Measurements from ENCODE around the gene SCML2. TPM values are rescaled to one million over a fixed set of nuclear protein-coding genes. Genes with fewer than 3 reads are reported as not detected.

SCML2 gene
- total and polyA plus RNA-seq, 2 of the 8 experiments (the other 6 are each of a cell fraction or from before 2014, with no cell fraction given): 14.6 to 18.9 TPM

GRCh38 chrX:18389966-18390365 is 35.5 kb upstream of the SCML2 start:
- no peak overlapping the region for H2BK20ac ChIP-seq (ENCODE audit: low read length)
- H3K79me2 ChIP-seq (ENCODE audit: control insufficient read depth in 1 of 2, insufficient read depth in 2 of 2, low read length in 2 of 2): no peaks in the 10 kb centered on the region
- H4K5ac ChIP-seq (ENCODE audit: insufficient read length, low read depth, low read length): no peak overlapping the region
- H2BK12ac ChIP-seq (ENCODE audit: low read depth, low read length): no peak overlapping the region
- H2AFZ ChIP-seq (ENCODE audit: low read length): no peak overlapping the region
- H3K23me2 ChIP-seq (ENCODE audit: low read depth, low read length): no peaks in the 10 kb centered on the region
- no peak overlapping the region for H2AK5ac ChIP-seq (ENCODE audit: low read depth, low read length)
- no peak overlapping the region for H3K9ac ChIP-seq (replicated peaks in 1 of 4; ENCODE audit: extremely low read depth in 1 of 4, low read depth in 3 of 4, low read length in 3 of 4)
- H3K36me3 ChIP-seq (ENCODE audit: control insufficient read depth in 2 of 4, insufficient read depth in 4 of 4, low read length in 3 of 4): no peaks in the 10 kb centered on the region
- POLR2A ChIA-PET (ENCODE audit: partially characterized antibody): no interaction called here
- H3K23ac ChIP-seq (ENCODE audit: insufficient read length): no peak overlapping the region
- H3K18ac ChIP-seq (ENCODE audit: extremely low read depth, low read length): no peak overlapping the region
- no peak overlapping the region for H2BK5ac ChIP-seq (ENCODE audit: low read depth, low read length)
- no peak overlapping the region for H4K91ac ChIP-seq (replicated peaks; ENCODE audit: insufficient read length, low read length)
- H4K8ac ChIP-seq (ENCODE audit: extremely low read depth, insufficient read depth, low read length): no peak overlapping the region
- H2BK120ac ChIP-seq (replicated peaks; ENCODE audit: low read depth, low read length): no peak overlapping the region
- no peaks in the 10 kb centered on the region for H3K4me1 ChIP-seq (replicated peaks in 1 of 4; ENCODE audit: control insufficient read depth in 3 of 4, insufficient read depth in 4 of 4, low read length in 3 of 4)
- no peak overlapping the region for H3K4me3 ChIP-seq (ENCODE audit: extremely low read depth in 1 of 4, insufficient read depth in 2 of 4, low read depth in 3 of 4, low read length in 4 of 4)
- DNase-seq (ENCODE audit: low read depth in 1 of 2, low spot score in 2 of 2): no peak
- no peak for FAIRE-seq
- H3K56ac ChIP-seq (replicated peaks; ENCODE audit: insufficient read length, low read depth, low read length): no peak overlapping the region
- H3K9me3 ChIP-seq (ENCODE audit: insufficient read depth in 2 of 2, low read depth in 1 of 2, low read length in 1 of 2): no peaks in the 10 kb centered on the region
- no peak overlapping the region for H3K4ac ChIP-seq (replicated peaks; ENCODE audit: insufficient read length, low read depth, low read length)
- no peak overlapping the region for H2BK15ac ChIP-seq (ENCODE audit: low read length)
- no peak overlapping the region for H3K4me2 ChIP-seq (ENCODE audit: insufficient read depth in 1 of 2, low read depth in 2 of 2, low read length in 2 of 2)
- CTCF ChIA-PET (ENCODE audit: partially characterized antibody): interaction anchor here (0.6 to 1.8 kb wide), 8 partner anchors 15 to 945 kb away, joined by 3 to 7 read pairs (median 4); no protein-coding TSS in a partner anchor
- no peak for TF ChIP-seq EP300 (IDR thresholded peaks at IDR 0.05; ENCODE audit: borderline replicate concordance in 1 of 2, low read depth in 2 of 2, low read length in 2 of 2)
- TF ChIP-seq CTCF (IDR thresholded peaks at IDR 0.05; ENCODE audit: control extremely low read depth in 1 of 3, insufficient read depth in 1 of 3, low read depth in 1 of 3, low read length in 3 of 3): peak in 2 of 3 experiments; percentile 3 to 14; a peak in 2 of 4 replicates
- TF ChIP-seq RAD21 (IDR thresholded peaks at IDR 0.05 in 1 of 2, conservative IDR thresholded peaks at IDR 0.05 in 1 of 2; ENCODE audit: low read depth in 2 of 2, low read length in 2 of 2): peak; percentile 48 to 54
- 0 out of 2 replicates have a peak, but pooled peaks have one; percentile 17 for TF ChIP-seq CEBPB (IDR thresholded peaks at IDR 0.05; ENCODE audit: low read depth, low read length)
- no peak for TF ChIP-seq GABPA (IDR thresholded peaks at IDR 0.05; ENCODE audit: borderline replicate concordance, insufficient read depth, low read length)
- no peak overlapping the region for H3K14ac ChIP-seq (ENCODE audit: insufficient read length)
- no peaks in the 10 kb centered on the region for H3K27me3 ChIP-seq (replicated peaks in 1 of 4; ENCODE audit: control insufficient read depth in 3 of 4, extremely low read depth in 1 of 4, insufficient read depth in 3 of 4, low read length in 3 of 4)
- H3K79me1 ChIP-seq (ENCODE audit: low read depth, low read length): no peaks in the 10 kb centered on the region
- WGBS, 2 experiments (ENCODE audit: extremely low coverage in 1 of 2, insufficient coverage in 1 of 2, insufficient read length in 1 of 2, insufficient replicate concordance in 2 of 2, low coverage in 1 of 2, low lambda C conversion rate in 2 of 2, missing lambda C conversion rate in 1 of 2): 82% methylated on average over 3 of the region's 3 CpGs; no CpG with 5 or more reads in 1 of the 2 experiments
- no peak overlapping the region for H3K27ac ChIP-seq (ENCODE audit: low read depth, low read length)
- no peaks in the 10 kb centered on the region for H4K20me1 ChIP-seq (replicated peaks in 1 of 2; ENCODE audit: control insufficient read depth in 1 of 2, insufficient read depth in 2 of 2, low read length in 2 of 2)
